ENCODE measurements around the gene CPNE8. TPM values are rescaled to one million over a fixed set of nuclear protein-coding genes. Genes with fewer than 3 reads are reported as not detected.

Gene CPNE8
- total RNA-seq, 2 donors from 2014 or later, result 11.7 to 33.3 TPM

GRCh38 chr12:38919191-38919590, 13.8 kb upstream of the CPNE8 start:
- no peaks in the 10 kb centered on the region for H3K9me3 ChIP-seq
- H3K27me3 ChIP-seq, result no peaks in the 10 kb centered on the region
- no peak overlapping the region for H3K4me3 ChIP-seq
- no peak for DNase-seq
- H3K4me1 ChIP-seq, result no peaks in the 10 kb centered on the region
- no peak overlapping the region for H3K27ac ChIP-seq
- no peak overlapping the region for H3K9ac ChIP-seq (ENCODE audit: low read depth in 2 of 2, low read length in 2 of 2)
- intact Hi-C loops (cut with DNase I), result loop anchor here (10.0 kb wide), 1 partner anchor 594 kb away; no protein-coding TSS in a partner anchor
- no peak for TF ChIP-seq CTCF (IDR thresholded peaks at IDR 0.05)
- H3K36me3 ChIP-seq, result no peaks in the 10 kb centered on the region

GRCh38 chr12:38915429-38916182, 10.2 kb upstream of the CPNE8 start:
- no peak overlapping the region for H3K4me3 ChIP-seq
- no peaks in the 10 kb centered on the region for H3K36me3 ChIP-seq
- no peaks in the 10 kb centered on the region for H3K4me1 ChIP-seq
- no peak overlapping the region for H3K27ac ChIP-seq
- no peak overlapping the region for H3K9ac ChIP-seq (ENCODE audit: low read depth in 2 of 2, low read length in 2 of 2)
- no peaks in the 10 kb centered on the region for H3K9me3 ChIP-seq
- no peaks in the 10 kb centered on the region for H3K27me3 ChIP-seq
- TF ChIP-seq CTCF (IDR thresholded peaks at IDR 0.05), result no peak
- no peak for DNase-seq
- intact Hi-C loops (cut with DNase I), result loop anchor here (10.0 kb wide), 1 partner anchor 591 kb away; no protein-coding TSS in a partner anchor

- Histone ChIP-seq H3K27me3 (no peaks in the 10 kb centered on the region), H3K27ac (no peak overlapping the region), H3K9me3 (no peaks in the 10 kb centered on the region), H3K36me3 (no peaks in the 10 kb centered on the region), H3K9ac (ENCODE audit: low read depth in 2 of 2, low read length in 2 of 2) (no peak overlapping the region), H3K4me3 (no peak overlapping the region), H3K4me1 (no peaks in the 10 kb centered on the region)
- intact Hi-C loops (cut with DNase I), result loop anchor here (10.0 kb wide), 1 partner anchor 587 kb away; no protein-coding TSS in a partner anchor
- no peak for TF ChIP-seq CTCF (IDR thresholded peaks at IDR 0.05)
- no peak for DNase-seq
These were observed 6.7 kb upstream of the CPNE8 start for GRCh38 chr12:38912116-38912515.

- Histone ChIP-seq H3K4me3 (no peak overlapping the region), H3K27ac (no peak overlapping the region), H3K4me1 (no peaks in the 10 kb centered on the region), H3K36me3 (no peaks in the 10 kb centered on the region), H3K27me3 (no peaks in the 10 kb centered on the region), H3K9ac (ENCODE audit: low read depth in 2 of 2, low read length in 2 of 2) (no peak overlapping the region), H3K9me3 (no peaks in the 10 kb centered on the region)
- intact Hi-C loops (cut with DNase I), result loop anchor here (10.0 kb wide), 1 partner anchor 587 kb away; no protein-coding TSS in a partner anchor
- no peak for DNase-seq
- peak; percentile 17 for TF ChIP-seq CTCF (IDR thresholded peaks at IDR 0.05)
These were observed 6.2 kb upstream of the CPNE8 start for GRCh38 chr12:38911611-38912010.

- Histone ChIP-seq H3K4me3 (peak overlapping the region; percentile 58), H3K36me3 (no peaks in the 10 kb centered on the region), H3K9me3 (no peaks in the 10 kb centered on the region), H3K9ac (ENCODE audit: low read depth in 2 of 2, low read length in 2 of 2) (peak overlapping the region in 1 of 2 donors; percentile 98), H3K27ac (peak overlapping the region; percentile 97), H3K27me3 (no peaks in the 10 kb centered on the region), H3K4me1 (no peaks in the 10 kb centered on the region)
- no peak for TF ChIP-seq CTCF (IDR thresholded peaks at IDR 0.05)
- DNase-seq, result no peak
- intact Hi-C loops (cut with DNase I), result loop anchor here (5.0 kb wide), 2 partner anchors 195 to 240 kb away; no protein-coding TSS in a partner anchor
These were observed 2.0 kb upstream of the CPNE8 start for GRCh38 chr12:38907201-38907923.
